DND-41 (cell line): ENCODE data around the gene NUCB2.

ENCODE experiments used
- CTCF ChIP-seq: IDR thresholded peaks from 2 replicates; pipeline ENCODE4 v1.5.1; 2012; ENCODE audit warnings: borderline replicate concordance, low read length, moderate library complexity, mild to moderate bottlenecking; ENCODE audit not compliant: poor library complexity, severe bottlenecking; ENCODE audit errors: extremely low read depth
- EZH2 ChIP-seq: IDR thresholded peaks from 3 replicates; pipeline ENCODE4 v1.6.1; 2012; ENCODE audit warnings: borderline replicate concordance, low read depth, mild to moderate bottlenecking, moderate library complexity, low read length, inconsistent platforms; ENCODE audit not compliant: severe bottlenecking

- TF ChIP-seq CTCF = no peak
- TF ChIP-seq EZH2 = no peak
These were observed 7.6 kb upstream of the NUCB2 start for GRCh38 chr11:17268902-17269301.
